GM21825 (cell line): Measurements from ENCODE around the gene SPP2.

Experiments
- ATAC-seq: cut with Tn5 transposase; IDR thresholded peaks from one replicate; pipeline ENCODE4 v1.9.1; 2021; ENCODE audit warnings: mild to moderate bottlenecking, moderate library complexity; ENCODE audit not compliant: unreplicated experiment

The SPP2 gene, protein sequence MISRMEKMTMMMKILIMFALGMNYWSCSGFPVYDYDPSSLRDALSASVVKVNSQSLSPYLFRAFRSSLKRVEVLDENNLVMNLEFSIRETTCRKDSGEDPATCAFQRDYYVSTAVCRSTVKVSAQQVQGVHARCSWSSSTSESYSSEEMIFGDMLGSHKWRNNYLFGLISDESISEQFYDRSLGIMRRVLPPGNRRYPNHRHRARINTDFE

DNA sequence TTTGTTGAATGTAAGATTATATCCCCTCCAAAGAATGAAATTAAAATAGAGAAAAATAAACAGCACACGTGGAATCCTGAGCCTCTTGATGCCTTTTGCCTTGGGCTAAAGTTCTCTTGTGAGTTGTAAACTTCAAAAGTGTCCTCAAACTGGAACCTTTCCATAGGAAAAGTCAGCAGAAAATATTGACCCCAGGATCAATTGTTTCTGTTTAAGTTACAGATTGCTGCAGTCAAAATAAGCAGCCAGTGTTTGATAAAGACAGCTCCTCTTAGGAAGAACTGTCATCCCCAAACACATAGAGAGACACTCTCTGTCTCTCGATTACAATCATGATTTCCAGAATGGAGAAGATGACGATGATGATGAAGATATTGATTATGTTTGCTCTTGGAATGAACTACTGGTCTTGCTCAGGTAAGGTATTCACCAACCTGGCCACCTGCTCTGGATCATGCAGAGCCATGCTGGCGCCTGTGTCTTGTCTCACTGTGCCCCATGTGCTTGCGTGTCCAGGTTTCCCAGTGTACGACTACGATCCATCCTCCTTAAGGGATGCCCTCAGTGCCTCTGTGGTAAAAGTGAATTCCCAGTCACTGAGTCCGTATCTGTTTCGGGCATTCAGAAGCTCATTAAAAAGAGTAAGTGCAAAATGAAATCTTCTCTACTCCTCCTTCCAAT, at the start of gene SPP2:
Gene SPP2 (plus strand): TSS at position 248 of the 681 bp plus-strand sequence. CDS start 85 bp downstream, at position 333.
- no peak for ATAC-seq

DNA sequence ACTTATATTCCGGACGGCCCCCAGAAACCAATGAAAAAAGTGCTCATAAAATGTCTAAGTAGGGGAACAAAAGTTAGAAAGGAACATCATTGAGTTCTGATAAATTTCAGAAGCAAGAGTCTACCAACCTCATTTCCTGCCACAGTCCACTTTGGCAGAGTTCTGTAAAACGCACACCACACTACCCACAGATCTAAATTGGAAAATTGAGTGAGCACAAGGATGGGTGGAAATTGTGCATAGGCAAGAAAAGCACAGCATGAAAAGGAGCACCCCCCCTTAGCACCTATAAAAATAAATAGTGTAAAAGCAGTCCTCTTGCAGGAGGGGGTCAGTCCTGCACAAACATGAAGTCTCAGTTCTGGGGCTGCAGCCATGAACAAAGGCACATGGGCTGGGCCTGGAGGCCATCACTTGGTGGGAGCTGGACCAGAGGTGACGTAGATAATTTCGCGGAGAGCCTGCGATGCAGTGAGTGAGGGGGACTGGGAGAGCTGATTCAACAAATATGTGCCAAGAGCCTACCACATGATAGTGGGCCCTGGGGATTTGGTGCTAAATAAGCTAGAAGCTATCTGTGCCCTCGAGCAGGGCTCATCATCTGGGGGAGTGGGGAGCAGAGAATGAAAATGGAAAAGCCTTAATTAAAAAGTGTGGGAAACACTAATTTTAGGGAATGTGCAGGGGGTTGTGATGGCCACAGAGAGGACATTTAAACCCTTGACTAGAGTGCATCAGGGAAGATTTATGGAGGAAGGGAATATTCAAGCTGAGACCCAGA, 48.9 kb upstream of the SPP2 start:
- no peak for ATAC-seq

DNA sequence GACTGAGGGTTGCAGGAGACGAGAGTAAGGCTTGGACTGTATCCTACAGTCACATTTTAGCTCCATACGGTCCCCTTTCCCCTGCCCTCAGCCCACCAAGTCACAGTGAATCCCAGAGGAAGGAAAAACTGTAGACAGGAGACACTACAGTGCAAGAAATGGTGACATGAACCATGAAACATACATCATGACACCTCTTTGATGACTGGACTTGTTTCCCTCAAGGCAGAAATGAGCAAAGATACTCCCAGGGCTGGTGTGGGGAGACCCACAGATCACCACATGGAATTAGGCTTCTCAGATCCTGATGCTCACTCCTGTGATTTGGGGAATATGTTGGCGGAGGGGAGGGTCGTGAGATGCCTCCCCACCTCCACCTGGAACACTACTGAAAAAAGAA, 48.2 kb upstream of the SPP2 start:
- no peak for ATAC-seq

DNA sequence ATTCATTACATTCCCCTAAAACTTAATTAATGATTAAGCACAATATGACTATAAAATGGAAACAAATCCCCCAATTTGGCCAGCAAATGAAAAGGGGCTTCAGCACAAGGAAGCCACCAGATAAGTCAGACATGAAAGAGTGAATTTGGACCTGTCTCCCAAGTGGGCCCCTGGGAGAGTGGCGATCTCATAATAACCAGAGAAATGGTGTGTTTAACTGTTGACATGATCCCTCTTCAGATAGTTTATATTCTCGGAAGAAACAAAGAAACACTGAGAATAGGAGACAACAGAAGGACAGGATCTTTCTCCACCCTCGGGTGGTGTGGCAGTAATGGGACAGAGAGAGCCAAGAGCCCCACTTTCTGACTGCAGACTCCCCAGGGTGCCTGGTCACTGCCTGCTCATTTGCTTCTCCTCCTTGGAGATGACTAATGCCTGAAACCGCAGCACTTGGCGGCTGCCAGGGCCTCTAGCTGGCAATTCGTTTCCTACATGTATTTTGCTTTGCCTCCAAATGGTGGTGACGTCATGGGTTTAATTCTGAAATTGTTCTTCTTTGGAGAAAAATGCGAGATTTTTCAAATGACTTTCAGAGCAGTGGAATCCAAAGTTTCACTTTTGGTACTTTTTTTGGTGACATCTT, 46.4 kb upstream of the SPP2 start:
- ATAC-seq: no peak

DNA sequence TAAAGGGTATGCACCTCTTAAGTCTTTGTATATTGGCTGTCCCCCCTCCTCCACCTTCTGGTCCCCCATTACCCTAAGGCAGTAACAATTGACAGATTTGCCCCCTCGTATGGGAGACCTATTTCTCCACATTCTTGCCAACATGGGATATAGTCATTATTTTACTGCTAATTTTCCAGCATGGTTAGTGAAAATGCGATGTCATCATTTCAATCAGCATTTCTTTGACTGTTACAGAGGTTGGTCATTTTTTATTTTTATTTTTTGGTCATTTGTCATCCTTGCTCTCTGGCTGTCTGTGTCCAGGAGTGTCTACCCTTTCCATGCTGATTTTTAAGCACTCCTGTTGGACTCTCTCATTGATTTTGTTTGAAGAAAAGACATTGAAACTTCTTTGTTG, 45.4 kb upstream of the SPP2 start:
- no peak for ATAC-seq

DNA sequence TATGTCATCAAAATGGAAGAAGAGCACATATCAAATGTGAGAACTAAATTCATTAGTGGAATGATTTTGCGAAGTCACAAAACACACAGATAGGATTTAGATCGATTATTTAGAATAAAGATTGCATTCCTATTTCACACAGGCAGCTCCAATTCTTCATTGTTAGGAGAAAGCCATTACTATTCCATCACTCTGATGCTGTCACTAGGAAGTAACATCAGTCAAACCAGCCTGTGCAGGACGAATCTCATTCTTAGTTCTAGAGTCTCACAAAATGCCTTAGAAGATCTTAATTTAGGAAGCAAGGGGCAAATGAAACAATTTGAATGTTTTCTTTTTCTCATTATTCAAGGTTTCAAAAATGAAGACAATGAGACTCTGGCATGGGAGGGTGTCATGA, 44.0 kb upstream of the SPP2 start:
- ATAC-seq: no peak

DNA sequence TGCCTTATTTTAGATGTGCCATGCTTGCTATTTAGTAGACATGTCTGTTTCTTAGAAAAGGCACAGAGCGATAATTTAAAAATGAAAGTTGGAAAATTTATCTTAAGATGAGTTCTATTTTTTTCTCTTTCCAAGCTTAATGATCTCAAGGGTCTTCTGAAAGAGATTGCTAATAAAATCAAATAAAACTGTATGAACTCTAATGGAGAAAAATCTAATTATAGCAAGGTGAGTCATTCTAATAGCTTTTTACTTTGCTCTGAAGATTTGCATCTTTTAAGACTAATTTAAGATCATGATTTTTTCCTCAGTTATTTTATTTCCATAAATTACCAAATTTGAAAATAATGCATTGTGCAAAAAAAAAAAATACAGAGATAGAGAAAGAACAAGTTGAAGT, 36.1 kb upstream of the SPP2 start:
- ATAC-seq: no peak

DNA sequence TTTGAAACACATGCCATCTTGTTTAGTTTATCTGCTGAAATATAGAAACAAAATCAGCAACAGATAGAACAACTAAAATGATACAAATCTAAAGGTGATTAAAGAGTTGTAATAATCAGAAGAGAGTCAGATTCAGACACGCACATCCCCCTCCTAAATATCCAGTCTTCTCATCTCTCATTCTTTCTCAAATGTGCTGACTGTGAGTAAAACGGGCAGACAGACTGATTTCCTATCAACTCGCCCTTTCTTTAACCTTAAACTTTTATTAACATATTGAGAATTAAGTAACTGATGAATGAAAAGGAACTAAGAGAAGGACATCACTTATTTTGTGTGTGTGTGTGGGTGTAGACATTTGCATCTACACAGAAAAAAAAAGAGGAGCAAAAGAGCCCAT, 34.6 kb upstream of the SPP2 start:
- ATAC-seq: no peak

DNA sequence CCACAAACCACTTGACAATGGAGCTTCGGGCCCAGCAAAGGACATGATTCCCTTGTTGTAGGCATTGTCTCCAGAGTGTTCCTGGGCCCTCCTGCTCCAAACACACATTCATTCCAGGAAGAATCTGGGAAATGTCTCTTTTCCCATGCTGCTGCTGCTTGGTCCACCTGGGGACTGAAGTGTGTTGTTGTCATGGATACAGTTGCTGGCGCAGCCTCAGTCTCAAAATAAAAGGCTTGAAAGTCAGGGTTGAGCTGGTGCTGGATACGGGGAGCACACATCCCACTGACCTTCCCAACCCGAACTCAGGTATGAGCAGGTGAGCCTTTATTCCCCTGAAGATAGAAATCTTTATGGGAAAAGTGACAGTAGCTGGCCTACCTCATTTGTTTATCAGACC, 30.6 kb upstream of the SPP2 start:
- no peak for ATAC-seq

DNA sequence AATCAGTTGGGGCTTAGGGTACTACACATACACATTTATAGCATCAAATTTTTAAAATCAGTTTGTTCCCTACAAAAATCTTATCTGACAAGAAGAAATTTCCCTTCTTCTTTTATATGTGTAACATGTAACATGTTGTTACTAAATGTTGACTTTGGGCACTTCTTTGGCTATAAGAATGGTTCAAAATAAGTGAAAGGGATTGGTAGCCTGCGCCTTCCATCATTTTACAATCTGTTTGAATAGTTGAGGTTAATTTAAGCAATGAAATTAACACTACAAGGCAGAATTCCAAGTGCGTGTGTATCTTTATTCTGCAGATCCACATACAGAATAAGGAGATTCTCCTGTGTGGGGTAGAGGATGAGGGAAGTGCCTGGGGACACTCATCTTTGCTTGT, 30.2 kb upstream of the SPP2 start:
- ATAC-seq: no peak

DNA sequence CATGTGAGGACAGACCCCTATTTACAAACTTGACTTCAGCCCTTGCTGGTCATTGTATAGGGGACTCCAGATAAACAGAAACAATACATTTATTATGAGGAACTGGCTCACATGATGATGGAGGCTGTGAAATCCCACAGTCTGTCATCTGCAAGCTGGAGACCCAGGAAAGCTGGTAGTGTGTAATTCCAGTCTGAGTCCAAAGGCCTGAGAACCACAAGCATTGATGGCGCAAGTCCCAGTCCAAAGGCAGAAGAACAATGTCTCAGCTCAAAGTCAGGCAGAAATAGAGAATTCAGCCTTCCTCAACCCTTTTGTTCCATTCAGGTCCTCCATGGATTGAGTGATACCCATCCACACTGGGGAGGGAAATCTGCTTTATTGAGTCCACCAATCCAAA, 28.1 kb upstream of the SPP2 start:
- ATAC-seq: no peak

DNA sequence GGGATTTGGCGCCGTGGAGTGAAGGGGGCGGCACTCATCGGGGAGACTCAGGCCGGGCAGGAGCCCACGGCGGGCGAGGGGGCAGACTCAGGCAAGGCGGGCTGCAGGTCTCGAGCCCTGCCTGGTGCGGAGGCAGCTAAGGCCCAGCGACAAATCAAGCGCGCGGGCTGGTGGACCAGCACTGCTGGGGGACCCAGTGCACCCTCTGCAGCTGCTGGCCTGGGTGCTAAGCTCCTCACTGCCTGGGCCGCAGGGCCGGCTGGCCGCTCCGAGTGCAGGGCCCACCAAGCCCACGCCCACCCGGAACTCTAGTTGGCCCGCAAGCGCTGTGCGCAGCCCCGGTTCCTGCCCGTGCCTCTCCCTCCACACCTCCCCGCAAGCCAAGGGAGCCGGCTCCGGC, 26.2 kb upstream of the SPP2 start:
- ATAC-seq: no peak

DNA sequence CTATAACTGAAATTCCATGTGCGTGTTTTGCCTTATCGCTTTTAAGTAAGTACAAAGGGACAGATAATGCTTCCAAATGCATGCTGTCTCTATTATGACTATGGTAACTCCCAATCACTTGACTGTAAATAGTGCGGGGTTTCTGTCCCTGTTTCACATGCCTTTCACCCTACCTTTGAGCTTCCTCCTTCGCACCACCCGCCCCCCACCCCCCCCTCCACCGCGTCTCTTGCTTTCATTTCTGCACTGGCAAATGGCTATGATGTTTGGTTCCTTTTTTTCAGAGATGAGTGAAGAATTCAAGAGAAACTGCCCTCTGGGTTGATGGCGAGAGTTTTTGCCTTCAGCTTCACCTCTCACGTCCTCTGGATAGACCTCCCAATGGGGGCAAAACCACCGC, 25.0 kb upstream of the SPP2 start:
- ATAC-seq: peak; percentile 57

DNA sequence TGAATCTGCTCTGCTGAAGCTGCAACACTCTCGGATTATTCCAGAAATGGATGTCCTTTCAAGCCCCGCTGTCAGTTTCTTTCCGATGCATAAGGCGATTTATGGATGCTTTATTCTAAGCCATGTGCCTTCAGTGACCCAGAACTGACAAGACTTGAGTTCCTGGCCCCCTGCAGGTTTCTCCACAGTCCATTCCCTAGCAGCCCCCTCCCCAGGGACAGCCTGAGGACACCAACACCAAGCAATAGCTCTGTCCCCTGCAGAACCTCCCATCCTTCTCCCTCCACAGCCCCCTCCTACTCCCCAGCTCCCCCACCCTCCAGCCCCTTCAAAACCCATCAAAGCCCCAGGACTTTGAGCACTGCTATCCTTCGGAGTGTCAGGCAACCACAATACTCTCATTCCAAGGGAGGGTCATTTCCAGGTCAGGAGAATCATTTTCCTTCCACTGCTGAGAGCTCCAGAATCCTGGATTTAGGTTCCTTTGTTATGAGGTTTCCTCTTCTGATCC, 24.6 kb upstream of the SPP2 start:
- ATAC-seq: no peak

DNA sequence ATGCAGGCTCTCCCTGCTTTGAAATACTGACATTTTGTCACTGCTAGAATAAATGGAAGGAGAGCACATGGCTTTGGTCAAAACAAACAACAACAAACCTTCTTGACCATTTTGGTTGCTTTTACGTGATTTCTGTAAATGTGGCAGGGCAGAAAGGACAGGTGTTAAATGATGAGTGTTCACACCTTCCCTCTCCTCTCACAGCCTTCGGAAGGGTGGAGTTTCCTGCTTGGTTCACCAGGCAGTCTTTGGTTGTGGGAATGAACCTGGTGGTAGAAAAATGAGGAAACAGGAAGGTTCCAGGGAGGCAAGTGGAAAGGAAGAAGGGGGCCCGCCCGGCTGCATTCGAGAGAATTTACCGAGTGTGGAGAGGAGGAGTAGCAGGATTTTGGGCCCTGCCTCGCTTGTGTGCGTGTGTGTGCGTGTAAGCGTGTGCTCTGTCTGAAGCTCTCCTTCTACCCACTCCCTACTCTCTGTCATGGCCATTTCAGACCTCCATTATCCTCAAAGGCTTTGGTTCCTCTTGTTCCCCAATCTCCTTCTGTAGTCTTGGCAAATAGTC, 23.7 kb upstream of the SPP2 start:
- no peak for ATAC-seq

DNA sequence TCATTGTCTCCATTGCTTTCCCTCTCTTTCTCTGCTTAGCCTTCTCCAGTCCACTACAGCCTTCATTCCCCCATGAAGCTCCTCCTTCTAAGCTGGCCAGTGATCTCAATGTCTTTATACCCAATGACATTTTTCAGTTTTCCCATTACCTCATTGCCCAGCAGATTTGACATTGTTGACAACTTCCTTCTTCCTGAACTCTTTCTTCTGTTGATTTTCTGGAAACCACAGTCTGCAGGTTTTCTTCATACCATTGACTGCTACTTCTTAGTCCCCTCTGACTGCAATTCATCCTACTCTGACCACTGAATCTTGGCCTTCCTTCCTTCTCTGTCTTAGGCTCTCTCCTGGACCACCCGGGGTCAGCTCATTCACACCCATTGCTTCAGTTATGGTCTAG, 22.9 kb upstream of the SPP2 start:
- no peak for ATAC-seq

DNA sequence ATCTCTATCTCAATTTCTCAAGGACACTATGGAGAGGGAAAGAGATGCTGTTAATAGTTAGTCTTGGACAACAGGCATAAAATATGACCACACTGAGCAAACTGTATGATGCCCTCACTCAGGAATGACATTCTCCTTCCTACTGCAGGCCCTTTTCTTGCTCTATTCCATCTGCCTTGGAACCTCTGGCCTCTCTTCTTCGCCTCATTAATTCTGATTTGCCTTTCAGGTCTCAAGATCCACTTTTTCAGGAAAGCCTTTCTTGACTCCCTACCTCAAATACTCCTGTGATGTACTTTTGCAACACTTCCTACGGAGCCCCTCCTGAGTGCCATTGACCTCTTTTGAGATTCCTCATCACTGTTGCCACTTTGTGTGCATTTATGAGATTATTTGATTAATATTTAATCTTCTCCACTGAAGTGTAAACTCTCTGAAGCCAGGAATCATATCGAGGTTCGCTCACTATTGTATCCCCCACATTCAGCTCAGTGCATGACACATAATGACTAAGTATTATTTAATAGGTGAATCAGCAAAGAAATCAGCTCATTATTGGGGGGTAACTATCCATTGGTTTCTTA, 21.3 kb upstream of the SPP2 start:
- no peak for ATAC-seq

DNA sequence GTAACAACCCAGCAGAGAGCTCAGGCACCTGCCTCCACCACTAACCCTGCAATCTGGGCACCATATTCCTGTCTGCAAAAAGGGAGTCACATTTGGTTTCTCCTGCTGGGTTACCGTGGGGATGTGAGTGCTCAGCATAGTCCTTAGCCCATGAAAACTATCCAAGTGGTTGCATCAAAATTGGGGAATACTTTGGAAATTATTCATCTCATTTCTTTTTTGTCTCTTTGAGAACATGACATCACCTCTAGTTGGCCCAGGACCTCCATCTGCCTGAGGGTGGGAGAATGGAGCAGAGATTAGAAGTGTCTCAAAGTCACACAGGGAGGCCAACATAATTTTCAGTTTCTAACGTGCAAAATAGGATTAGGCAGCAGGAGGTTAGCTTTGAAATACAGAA, 19.3 kb upstream of the SPP2 start:
- ATAC-seq: no peak

DNA sequence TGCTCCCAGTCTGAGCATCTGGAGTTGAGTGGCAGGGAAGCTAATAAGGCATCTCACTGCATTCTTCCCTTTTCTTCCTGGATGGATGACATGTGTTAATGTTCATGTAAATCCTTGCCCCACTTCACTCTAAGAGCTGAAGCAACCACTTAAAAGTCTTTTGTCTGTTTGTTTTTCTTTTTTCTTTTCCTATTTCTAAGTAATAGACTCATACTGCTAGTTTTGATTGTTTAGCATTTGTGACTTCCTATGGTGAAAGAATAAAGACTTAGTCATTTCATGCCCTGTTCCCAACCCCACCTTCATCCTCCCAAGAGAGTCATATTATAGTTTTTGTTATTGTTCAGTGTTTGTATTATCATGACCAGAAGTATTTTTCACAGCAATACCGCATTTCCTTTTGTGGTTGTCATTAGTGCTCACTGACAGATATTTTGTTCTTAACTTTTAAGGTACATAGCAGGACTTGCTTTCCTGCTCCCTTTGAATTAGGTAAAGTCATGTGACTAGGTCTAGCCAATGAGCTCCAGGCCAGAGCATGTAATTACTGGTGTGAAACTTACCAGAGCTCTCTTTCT, 18.1 kb upstream of the SPP2 start:
- ATAC-seq: no peak

DNA sequence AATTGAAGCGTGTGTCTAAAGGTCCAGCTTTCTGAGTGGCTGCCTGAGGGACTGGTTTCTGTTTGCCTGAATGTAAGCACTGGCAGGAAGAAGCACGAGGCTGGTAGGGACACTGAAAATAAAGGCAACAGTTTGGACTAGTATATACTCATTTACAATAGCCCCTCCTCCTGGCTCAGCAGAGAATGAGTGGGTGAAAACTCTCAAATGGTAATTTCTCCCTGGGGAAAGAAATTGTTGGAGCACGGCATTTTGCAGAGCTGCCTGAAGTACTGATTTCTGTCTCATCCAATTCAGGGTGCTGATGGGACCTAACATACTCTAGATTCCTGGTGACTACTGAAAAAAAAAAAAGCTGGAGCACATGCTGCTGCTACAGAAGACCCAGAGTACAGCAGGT, 17.3 kb upstream of the SPP2 start:
- no peak for ATAC-seq
